ENCODE measurements around the gene ST3GAL6. TPM values are rescaled to one million over a fixed set of nuclear protein-coding genes. Genes with fewer than 3 reads are reported as not detected.
A peak's percentile ranks its signal among the peaks of the same experiment; 100 is the strongest.

Gene ST3GAL6
- total and polyA plus RNA-seq, 2 of the 13 experiments (the other 11 are each of a cell fraction or from before 2014, with no cell fraction given): 17.5 to 23.2 TPM

- Histone ChIP-seq H3K27me3 (ENCODE audit: control insufficient read depth in 1 of 2, insufficient read depth in 2 of 2, low read length in 2 of 2) (no peaks in the 10 kb centered on the region; a peak in 1 of 5 replicates), H3K4me2 (ENCODE audit: low read depth, low read length) (peak overlapping the region; percentile 87; the same call in 1 of the 2 replicates), H3K9ac (ENCODE audit: insufficient read depth, low read depth, low read length) (no peak overlapping the region), H3K4me1 (ENCODE audit: insufficient read depth, low read length) (peaks cover 66% of the 10 kb centered on the region), H4K20me1 (ENCODE audit: insufficient read depth, low read length) (no peaks in the 10 kb centered on the region; the same call in 1 of the 2 replicates), H3K79me2 (ENCODE audit: insufficient read depth, low read length) (peaks cover 70% of the 10 kb centered on the region), H3K9me3 (ENCODE audit: low read length) (no peaks in the 10 kb centered on the region), H2AFZ (ENCODE audit: low read length) (no peak overlapping the region), H3K4me3 (replicated peaks in 1 of 3; ENCODE audit: insufficient read depth in 1 of 3, low read depth in 2 of 3, low read length in 3 of 3) (no peak overlapping the region), H3K27ac (ENCODE audit: extremely low read length, insufficient read depth, low read length) (no peak overlapping the region), H3K36me3 (replicated peaks in 1 of 2; ENCODE audit: control insufficient read depth in 1 of 2, insufficient read depth in 2 of 2, low read length in 2 of 2) (peaks cover 0 to 10% of the 10 kb centered on the region in 2 experiments; a peak in 1 of 5 replicates)
- DNase-seq (ENCODE audit: low spot score): no peak
- no peak for ATAC-seq
- no TSS peak for BruUV-seq (replicated peaks)
- no peak for TF ChIP-seq GABPA (IDR thresholded peaks at IDR 0.05; ENCODE audit: low read depth, low read length)
- no peak for TF ChIP-seq GABPA (CRISPR knock-in tag; IDR thresholded peaks at IDR 0.05; ENCODE audit: low read depth)
- no peak for TF ChIP-seq NR2C2 (CRISPR knock-in tag; IDR thresholded peaks at IDR 0.05; ENCODE audit: borderline replicate concordance)
- peak; percentile 94 for TF ChIP-seq BCL6 (CRISPR knock-in tag; IDR thresholded peaks at IDR 0.05)
- no peak for FAIRE-seq
- 94% methylated on average over 1 of the region's 1 CpG for WGBS (ENCODE audit: low lambda C conversion rate)
- POLR2A ChIA-PET: no interaction called here
- CTCF ChIA-PET (ENCODE audit: low intra/inter-chr PET ratio, low total read pairs): no interaction called here
- intact Hi-C loops (cut with micrococcal nuclease; ENCODE audit: unreplicated experiment) (no loop called here), in situ Hi-C loops (cut with HindIII; ENCODE audit: extremely low pct_ligation_motif_present, low pct_unique_long_range_greater_than_20kb) (no loop called here)
These were observed 27.3 kb upstream of the ST3GAL6 start for GRCh38 chr3:98735761-98736269.

GRCh38 chr3:98737301-98737700, 25.8 kb upstream of the ST3GAL6 start:
- Histone ChIP-seq H3K27ac (ENCODE audit: extremely low read length, insufficient read depth, low read length) (no peak overlapping the region), H3K9me3 (ENCODE audit: low read length) (no peaks in the 10 kb centered on the region), H4K20me1 (ENCODE audit: insufficient read depth, low read length) (peaks cover 5% of the 10 kb centered on the region; the same call in 1 of the 2 replicates), H3K9ac (ENCODE audit: insufficient read depth, low read depth, low read length) (no peak overlapping the region), H3K4me3 (replicated peaks in 1 of 3; ENCODE audit: insufficient read depth in 1 of 3, low read depth in 2 of 3, low read length in 3 of 3) (no peak overlapping the region), H3K4me1 (ENCODE audit: insufficient read depth, low read length) (peaks cover 68% of the 10 kb centered on the region), H2AFZ (ENCODE audit: low read length) (no peak overlapping the region), H3K36me3 (replicated peaks in 1 of 2; ENCODE audit: control insufficient read depth in 1 of 2, insufficient read depth in 2 of 2, low read length in 2 of 2) (peaks cover 0 to 10% of the 10 kb centered on the region in 2 experiments; a peak in 1 of 5 replicates), H3K27me3 (ENCODE audit: control insufficient read depth in 1 of 2, insufficient read depth in 2 of 2, low read length in 2 of 2) (no peaks in the 10 kb centered on the region; a peak in 1 of 5 replicates), H3K79me2 (ENCODE audit: insufficient read depth, low read length) (peaks cover 80% of the 10 kb centered on the region), H3K4me2 (ENCODE audit: low read depth, low read length) (no peak overlapping the region)
- ATAC-seq: no peak
- POLR2A ChIA-PET: no interaction called here
- no peak for DNase-seq (ENCODE audit: low spot score)
- WGBS (ENCODE audit: low lambda C conversion rate): over 99% methylated on average over 5 of the region's 5 CpGs
- intact Hi-C loops (cut with micrococcal nuclease; ENCODE audit: unreplicated experiment) (no loop called here), in situ Hi-C loops (cut with HindIII; ENCODE audit: extremely low pct_ligation_motif_present, low pct_unique_long_range_greater_than_20kb) (no loop called here)
- FAIRE-seq: no peak
- no TSS peak for BruUV-seq (replicated peaks)
- CTCF ChIA-PET (ENCODE audit: low intra/inter-chr PET ratio, low total read pairs): no interaction called here
- no peak for TF ChIP-seq FOXO4 (CRISPR knock-in tag; conservative IDR thresholded peaks at IDR 0.05)
- no peak for TF ChIP-seq THAP11 (CRISPR knock-in tag; IDR thresholded peaks at IDR 0.05)
- no peak for TF ChIP-seq CAMTA2 (CRISPR knock-in tag; IDR thresholded peaks at IDR 0.05; ENCODE audit: borderline replicate concordance)
- no peak for TF ChIP-seq POGZ (CRISPR knock-in tag; IDR thresholded peaks at IDR 0.05)
- TF ChIP-seq ZBTB14 (CRISPR knock-in tag; IDR thresholded peaks at IDR 0.05): no peak
- TF ChIP-seq MEIS1 (CRISPR knock-in tag; IDR thresholded peaks at IDR 0.05; ENCODE audit: borderline replicate concordance): no peak
- no peak for TF ChIP-seq CTCF (CRISPR knock-in tag; IDR thresholded peaks at IDR 0.05)
- no peak for TF ChIP-seq NONO (IDR thresholded peaks at IDR 0.05)
- no peak for TF ChIP-seq NONO (CRISPR knock-in tag; conservative IDR thresholded peaks at IDR 0.05)
- no peak for TF ChIP-seq ZNF432 (CRISPR knock-in tag; IDR thresholded peaks at IDR 0.05; ENCODE audit: borderline replicate concordance)
- no peak for TF ChIP-seq CBX2 (IDR thresholded peaks at IDR 0.05; ENCODE audit: low read depth, low read length)
- no peak for TF ChIP-seq CBX2 (CRISPR knock-in tag; IDR thresholded peaks at IDR 0.05; ENCODE audit: low read depth)
